G401 (cell line): ENCODE results near the gene UGT1A7. TPM values are rescaled to one million over a fixed set of nuclear protein-coding genes. Genes with fewer than 3 reads are reported as not detected.
"Not testable (repeated sequence)": the region's sequence is repeated elsewhere in the genome, so short reads cannot be mapped to it uniquely, and the experiment has no call there.

ENCODE experiments used
- DNase-seq: peaks from one replicate; pipeline ENCODE4 v3.0.0-alpha.2; 2015; ENCODE audit warnings: low spot score
- in situ Hi-C: cut with HindIII; loops from 2 replicates; pipeline ENCODE4 v1.10.0; 2016; ENCODE audit warnings: low sequenced_read_pairs, mixed read lengths
- total RNA-seq: library from RNA; depleted of rRNA; stranded (reverse); fragments of >200 nt; shearing (Covaris generic); gene quantifications from 2 replicates; pipeline ENCODE4 v1.2.3, GENCODE V29; 2014; rRNA removed

UGT1A7 gene
- not detected in 2 replicates for total RNA-seq

DNA sequence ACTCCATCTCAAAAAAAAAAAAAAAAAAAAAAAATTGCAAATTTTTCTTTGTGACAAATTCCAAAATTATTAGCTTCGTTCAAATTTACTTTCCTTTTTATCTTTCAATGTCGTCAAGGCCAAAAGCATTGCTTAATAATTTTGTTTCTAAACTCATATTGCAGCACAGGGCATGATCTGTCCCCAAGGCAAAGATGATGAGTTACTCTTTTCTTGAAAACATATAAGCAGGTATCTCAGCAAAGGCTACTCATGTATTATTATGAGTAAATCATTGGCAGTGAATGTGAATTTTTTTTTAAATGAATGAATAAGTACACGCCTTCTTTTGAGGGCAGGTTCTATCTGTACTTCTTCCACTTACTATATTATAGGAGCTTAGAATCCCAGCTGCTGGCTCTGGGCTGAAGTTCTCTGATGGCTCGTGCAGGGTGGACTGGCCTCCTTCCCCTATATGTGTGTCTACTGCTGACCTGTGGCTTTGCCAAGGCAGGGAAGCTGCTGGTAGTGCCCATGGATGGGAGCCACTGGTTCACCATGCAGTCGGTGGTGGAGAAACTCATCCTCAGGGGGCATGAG, at the start of gene UGT1A7:
Gene UGT1A7, plus strand, starts transcription at position 381 of the 579 bp plus-strand sequence. Its CDS starts 37 bp downstream, at position 418.
- in situ Hi-C loops = no loop called here
- DNase-seq = no peak

DNA sequence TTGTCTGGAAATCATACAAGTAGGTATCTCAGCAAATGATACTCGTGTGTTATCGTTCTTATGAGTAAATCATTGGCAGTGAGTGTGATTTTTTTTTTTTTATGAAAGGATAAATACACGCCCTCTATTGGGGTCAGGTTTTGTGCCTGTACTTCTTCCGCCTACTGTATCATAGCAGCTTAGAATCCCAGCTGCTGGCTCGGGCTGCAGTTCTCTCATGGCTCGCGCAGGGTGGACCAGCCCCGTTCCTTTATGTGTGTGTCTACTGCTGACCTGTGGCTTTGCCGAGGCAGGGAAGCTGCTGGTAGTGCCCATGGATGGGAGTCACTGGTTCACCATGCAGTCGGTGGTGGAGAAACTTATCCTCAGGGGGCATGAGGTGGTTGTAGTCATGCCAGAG, 45.4 kb upstream of the UGT1A7 start, which contains the start of gene UGT1A10:
Gene UGT1A10, plus strand, starts transcription at position 143 of the 400 bp plus-strand sequence. Its CDS starts 75 bp downstream, at position 218.
- in situ Hi-C loops, DNase-seq: not testable (repeated sequence)

DNA sequence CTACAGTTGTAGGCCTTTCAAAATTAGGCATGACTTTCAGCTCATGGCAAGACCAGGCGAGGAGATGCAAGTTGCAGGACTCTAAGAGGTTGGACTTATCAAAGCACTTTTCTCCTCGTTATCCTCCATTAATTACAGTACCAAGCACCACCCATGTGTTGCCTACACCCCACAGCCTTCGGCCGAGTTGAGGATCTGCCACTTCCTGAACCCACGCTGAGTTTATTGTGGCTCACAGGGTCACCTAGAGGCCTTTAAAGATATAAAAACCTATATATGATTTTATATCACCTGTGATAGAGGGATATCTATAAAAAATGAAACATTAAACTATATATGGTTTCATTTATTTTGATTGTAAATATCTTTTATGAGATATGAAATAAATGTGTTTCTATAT, 42.9 kb upstream of the UGT1A7 start:
- in situ Hi-C loops = no loop called here

DNA sequence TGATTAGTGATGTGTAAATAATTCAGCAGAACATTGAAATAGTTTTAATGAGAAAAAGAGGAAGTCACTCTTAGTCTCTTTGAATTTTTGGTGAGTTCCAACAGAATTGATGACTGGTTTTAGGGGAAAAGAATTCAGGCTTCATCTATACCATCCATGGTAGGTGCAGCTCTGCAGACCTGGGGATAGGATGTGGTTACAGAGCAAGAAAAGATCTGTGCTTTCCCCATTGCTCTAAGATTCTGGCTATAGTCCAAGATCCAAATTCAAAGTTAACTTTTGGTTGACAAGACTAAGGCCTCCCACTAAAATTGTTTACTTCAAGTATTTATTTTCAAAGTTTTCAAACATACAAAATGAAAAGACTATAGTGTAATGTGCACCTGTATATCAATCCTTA, 41.8 kb upstream of the UGT1A7 start:
- in situ Hi-C loops = no loop called here
- no peak for DNase-seq

More for the DNA sequence above, 42.9 kb upstream of the UGT1A7 start:
- DNase-seq = no peak

DNA sequence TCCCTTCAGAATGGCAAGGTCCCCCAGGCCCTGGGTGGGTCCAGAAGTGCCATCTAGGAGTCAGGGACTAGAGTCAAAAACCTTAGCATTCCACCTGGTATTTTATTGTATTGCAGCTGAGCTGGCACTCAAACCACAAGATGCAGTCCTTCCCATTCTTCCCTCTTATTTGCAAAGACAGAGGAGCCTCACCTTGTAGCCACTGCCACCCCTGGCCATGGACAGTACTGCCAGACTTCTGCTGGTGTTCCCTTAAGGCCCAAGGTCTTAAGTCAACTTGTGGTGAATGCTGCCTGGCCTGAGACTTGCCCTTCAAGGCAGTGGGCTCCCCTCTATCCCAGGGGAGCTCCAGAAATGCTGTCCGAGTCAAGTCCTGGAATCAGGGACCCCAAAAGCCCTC, 38.6 kb upstream of the UGT1A7 start:
- in situ Hi-C loops = no loop called here

DNA sequence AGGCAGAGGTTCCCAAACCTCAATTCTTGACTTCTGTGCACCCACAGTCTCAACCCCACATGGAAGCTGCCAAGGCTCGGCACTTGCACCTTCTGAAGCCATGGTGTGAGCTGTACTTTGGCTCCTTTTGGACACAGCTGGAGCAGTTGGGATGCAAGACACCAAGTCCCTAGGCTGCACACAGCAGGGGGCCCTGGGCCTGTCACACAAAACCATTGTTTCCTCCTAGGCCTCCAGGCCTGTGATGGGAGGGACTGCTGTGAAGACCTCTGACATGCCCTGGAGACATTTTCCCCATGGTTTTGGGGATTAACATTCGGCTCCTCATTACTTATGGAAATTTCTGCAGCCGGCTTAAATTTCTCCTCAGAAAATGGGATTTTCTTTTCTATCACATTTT, 35.7 kb upstream of the UGT1A7 start:
- DNase-seq, in situ Hi-C loops: not testable (repeated sequence)

More for the DNA sequence above, 38.6 kb upstream of the UGT1A7 start:
- DNase-seq = no peak

DNA sequence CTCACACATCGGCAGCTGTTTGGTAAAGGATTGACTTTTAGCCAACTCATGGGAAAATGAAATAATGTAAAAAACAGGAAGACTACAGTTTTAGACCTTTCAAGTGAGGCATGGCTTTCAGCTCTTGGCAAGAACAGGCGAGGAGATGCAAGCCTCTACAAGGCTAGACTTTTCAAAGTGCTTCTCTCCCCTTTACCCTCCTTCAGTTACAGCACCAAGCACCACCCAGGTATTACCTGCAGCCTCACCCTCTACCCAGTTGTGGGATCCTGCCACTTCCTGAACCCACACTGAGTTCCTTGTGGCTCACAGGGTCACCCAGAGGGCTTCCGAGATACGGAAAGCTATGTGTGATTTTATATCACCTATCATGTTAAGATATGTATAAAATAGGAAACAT, 30.7 kb upstream of the UGT1A7 start:
- DNase-seq = no peak
- in situ Hi-C loops = no loop called here

DNA sequence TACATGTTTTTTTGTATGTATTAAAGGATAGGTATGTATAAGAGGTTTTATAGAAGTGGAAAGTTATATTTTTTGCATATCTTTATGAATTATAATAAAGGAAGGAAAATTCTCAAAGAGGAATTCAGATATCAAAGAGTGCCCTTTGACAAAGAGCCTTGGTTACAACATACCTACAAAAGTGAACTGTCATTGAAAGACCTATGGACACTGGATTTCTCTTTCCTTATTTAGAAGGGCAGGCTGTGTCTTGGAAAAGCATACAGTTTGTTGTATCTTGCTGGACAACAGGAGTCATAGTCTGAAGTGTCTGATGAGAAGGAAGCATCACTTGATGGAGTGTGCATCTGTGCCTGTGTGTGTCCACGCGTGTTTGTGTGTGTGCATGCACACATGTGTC, 30.3 kb upstream of the UGT1A7 start:
- in situ Hi-C loops = no loop called here
- no peak for DNase-seq

DNA sequence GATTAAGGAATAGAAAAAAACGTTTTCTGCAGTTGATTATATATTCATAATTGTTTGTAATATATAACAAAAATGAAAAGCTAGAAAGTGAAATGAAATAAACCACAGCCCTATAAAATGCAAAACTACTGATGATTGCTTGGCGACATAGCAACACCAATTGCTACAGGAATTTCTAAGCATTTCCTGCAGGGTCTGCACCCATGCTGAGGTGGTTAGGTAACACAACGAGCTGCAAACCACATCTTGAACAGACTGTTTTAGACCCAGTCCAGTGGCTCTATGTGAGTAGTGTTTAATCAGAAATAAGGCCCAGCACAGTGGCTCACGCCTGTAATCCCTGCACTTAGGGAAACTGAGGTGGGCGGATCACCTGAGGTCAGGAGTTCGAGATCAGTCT, 27.2 kb upstream of the UGT1A7 start:
- no peak for DNase-seq
- in situ Hi-C loops = no loop called here

DNA sequence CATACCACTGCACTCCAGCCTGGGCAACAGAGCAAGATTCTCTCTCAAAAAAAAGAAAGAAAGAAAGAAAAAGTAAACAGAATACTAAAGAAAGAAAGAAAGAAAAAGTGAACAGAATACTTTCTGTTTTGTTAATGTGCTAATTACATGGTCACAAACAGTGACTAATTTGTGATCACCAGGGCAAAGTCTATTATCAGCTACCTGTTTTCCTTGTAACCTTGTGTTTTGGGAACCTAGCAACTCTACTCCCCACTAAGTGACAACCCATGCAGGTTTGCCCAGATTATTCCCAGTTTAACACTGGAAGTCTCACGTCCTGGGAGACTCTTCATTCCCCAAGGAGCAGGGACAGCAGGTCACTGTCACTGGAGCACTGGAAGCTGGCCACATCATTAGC, 26.7 kb upstream of the UGT1A7 start:
- DNase-seq = no peak
- in situ Hi-C loops = no loop called here

DNA sequence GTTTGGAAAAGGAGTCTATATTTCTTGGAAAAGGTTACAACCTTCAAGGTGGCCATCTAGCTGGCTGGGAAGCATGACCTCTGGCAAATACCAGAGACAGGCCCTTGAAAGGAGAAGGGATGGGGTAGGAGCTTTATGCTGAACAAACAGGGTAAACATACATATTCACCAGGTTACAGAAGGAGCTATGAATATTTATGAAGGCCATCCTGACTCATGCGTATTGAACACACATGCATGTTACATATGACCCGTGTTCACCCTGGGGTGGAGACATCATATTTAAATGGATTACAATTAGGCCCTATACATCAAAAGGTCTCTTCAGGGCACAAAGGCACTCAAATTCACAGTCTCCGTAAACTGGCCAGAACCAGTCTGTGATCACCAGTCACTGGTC, 25.8 kb upstream of the UGT1A7 start:
- DNase-seq, in situ Hi-C loops: not testable (repeated sequence)

DNA sequence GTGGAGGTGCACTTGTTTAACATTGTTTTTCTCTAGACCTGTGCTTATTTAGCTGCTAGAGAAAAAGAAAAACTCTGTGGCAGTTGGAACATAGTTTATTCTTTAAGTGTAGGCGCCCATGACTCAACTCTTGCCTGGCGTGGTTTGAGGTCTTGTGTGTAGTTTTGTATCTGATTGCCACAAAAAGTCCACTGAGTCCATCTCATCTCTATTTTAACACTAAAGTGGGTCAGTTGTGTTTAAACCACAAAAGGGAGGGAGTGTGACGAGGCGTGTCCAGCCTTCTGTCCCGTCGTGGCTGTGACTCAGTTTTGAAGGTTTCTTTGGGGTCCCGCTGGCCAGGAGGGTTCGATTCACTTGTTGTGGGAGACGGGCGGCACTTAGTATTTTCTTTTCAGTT, 25.3 kb upstream of the UGT1A7 start:
- in situ Hi-C loops = no loop called here
- no peak for DNase-seq

DNA sequence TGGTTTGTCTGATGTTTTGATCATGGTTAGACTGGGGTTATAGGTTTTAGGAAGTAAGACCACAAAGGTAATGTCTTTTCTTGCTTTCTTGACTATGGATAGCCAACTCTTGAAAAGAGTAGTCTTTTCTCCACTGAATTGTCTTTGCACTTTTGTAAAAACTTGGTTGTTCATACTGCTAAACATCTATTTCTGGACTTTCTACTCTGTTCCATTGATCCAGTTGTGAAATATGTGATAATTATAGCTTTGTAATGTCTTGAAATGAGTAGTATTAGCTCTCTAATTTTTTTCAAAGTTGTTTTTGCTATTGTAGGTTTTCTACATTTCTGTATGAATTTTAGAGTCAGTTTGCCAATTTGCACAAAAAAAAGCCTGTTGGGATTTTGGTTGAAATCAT, 23.1 kb upstream of the UGT1A7 start:
- in situ Hi-C loops = no loop called here
- DNase-seq = no peak

DNA sequence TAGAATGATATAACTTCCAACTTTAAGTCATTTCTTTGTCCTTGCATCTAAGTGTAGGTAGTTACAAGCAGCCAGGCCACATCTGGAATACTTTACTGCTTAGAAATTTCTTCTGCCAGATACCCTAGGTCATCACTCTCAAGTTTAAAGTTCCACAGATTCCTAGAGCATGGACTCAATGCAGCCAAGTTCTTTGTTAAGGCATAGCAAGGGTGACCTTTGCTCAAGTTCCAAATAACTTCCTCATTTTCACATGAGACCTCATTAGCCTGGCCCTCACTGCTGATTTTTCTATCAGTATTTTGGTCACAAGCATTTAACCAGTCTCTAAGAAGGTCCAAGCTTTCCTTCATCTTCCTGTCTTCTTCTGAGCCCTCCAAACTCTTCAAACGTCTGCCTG, 17.8 kb upstream of the UGT1A7 start:
- in situ Hi-C loops = no loop called here

DNA sequence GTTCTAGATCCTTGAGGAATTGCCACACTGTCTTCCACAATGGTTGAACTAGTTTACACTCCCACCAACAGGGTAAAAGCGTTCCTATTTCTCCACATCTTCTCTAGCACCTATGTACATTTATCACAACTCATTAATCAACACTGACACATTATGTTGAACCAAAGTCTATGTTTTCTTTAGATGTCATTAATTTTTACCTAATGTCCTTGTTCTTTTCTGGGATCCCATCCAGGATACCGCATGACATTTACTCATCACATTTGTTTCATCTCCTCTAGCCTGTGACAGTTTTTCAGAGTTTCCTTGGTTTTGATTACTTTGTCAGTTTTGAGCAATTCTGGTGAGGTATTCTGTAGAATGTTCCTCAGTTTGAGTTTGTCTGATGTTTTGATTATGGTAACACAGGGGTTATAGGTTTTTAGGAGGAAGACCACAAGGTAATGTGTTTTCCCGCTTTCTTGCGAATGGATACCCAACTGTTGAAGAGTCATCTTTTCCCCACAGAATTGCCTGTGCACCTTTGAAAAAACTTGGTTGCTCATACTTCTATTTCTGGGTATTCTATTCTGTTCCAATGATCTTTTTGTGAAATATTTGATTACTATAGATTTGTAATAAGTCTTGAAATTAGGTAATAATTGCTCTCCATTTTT, 13.0 kb upstream of the UGT1A7 start:
- no peak for DNase-seq
- in situ Hi-C loops = no loop called here

More for the DNA sequence above, 17.8 kb upstream of the UGT1A7 start:
- no peak for DNase-seq

DNA sequence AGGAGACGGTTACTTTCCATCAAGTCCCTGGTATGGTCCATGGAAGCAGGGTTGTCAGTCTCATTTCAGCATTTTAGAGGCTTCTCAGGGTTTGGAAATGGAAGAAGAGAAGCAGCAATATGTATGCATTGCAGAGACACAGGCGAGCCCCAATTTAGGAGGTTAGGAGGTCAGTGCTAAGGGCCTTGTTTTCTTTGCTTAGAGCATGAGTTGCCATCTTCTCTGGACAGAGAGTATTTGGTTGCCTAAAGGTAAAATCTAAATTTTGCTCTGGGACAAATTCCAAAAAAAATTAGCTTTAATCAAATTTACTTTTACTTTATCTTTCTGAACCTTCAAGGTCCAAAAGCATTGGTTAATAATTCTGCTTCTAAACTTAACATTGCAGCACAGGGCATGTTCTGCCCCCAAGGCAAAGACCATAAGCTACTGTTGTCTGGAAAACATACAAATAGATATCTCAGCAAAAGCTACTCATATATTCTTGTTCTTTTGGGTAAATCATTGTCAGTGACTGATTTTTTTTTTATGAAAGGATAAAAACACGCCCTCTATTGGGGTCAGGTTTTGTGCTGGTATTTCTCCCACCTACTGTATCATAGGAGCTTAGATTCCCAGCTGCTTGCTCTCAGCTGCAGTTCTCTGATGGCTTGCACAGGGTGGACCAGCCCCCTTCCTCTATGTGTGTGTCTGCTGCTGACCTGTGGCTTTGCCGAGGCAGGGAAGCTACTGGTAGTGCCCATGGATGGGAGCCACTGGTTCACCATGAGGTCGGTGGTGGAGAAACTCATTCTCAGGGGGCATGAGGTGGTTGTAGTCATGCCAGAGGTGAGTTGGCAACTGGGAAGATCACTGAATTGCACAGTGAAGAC, 10.2 kb upstream of the UGT1A7 start, which contains the start of gene UGT1A9:
Gene UGT1A9, plus strand, starts transcription at position 609 of the 872 bp plus-strand sequence. Its CDS starts 37 bp downstream, at position 646.
- DNase-seq = no peak
- in situ Hi-C loops = no loop called here

DNA sequence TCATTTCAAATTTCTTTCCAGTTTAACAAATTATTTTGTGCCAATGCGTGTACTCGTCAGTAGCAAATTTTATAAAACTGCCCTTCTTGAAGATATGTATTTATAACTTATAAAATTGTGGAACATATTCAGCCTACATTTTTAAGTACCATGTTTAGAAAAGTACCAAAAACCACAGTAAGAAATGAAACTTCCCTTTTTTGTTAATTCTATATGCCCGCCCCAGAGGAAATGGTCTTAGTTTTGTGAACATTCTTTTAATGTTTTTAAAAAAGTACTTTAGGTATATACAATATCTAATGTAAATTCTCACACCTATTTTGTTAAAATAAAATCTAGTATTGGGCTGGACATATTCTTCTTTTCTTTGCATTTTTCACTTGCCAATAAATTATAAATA, 8.8 kb upstream of the UGT1A7 start:
- no peak for DNase-seq
- in situ Hi-C loops = no loop called here

DNA sequence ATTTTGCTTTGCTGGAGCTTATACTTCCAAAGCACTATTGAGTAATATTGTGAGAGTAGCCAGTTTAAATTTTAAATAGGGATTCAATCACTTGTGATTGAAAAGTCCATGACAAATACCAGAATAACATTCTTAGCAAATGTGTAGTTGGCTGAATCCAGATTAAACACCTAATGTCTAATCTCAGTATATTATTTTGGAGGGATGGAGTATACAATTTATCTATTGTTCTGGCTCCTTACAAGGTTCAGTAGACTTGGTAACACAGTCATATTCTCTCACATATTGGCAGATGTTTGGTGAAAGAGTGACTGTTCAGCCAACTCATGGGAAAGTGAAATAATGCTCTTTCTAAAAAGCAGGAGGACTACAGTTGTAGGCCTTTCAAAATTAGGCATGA, 7.8 kb upstream of the UGT1A7 start:
- no peak for DNase-seq
- in situ Hi-C loops = no loop called here

DNA sequence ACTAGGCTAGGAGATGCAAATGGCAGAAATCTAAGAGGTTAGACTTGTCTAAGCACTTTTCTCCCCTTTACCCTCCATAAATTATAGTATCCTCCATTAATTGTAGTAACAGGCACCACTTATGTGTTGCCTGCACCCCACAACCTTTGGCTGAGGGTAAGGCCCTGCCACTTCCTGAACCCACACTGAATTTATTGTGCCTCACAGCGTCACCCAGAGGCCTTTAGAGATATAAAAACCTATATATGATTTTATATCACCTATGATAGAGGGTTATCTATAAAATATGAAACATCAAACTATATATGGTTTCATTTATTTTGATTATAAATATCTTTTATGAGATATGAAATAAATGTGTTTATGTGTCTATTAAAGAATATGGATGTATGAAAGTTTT, 7.4 kb upstream of the UGT1A7 start:
- in situ Hi-C loops = no loop called here
- DNase-seq = no peak

DNA sequence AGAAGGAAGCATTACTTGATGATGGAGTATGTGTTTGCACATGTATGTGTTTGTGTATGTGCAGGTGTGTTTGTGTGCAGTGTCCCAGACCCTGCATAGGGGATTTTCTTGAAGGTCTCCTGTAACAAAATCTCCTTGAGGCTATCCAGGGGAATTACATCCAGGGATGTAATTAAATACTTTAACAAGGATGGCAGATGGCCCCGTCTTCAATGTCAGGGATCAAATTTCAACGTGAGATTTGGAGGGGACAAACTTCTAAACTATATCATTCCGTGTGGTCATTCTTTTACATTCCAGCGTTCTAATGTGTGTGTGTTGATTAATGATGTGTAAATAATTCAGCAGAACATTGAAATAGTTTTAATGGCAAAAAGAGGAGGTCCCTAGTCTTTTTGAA, 6.7 kb upstream of the UGT1A7 start:
- no peak for DNase-seq
- in situ Hi-C loops = no loop called here
